Cardiac muscle cell (in vitro differentiated cells and primary cell): ENCODE results near the gene SP8. TPM values are rescaled to one million over a fixed set of nuclear protein-coding genes. Genes with fewer than 3 reads are reported as not detected.

Experiments used
- DNase-seq, 2 donors: peaks; one replicate each; pipeline versions ENCODE4 v3.0.0 to v3.0.0-alpha.2; 2010 to 2017; ENCODE audit warnings: low read depth in 1 of 2, low spot score in 1 of 2
- H3K27ac ChIP-seq: fragments of 200-600 bp; sonication (generic); 2 replicates; pipeline ENCODE4 v1.5.1; 2016
- H3K27me3 ChIP-seq: fragments of 200-600 bp; sonication (generic); 2 replicates; pipeline ENCODE4 v1.6.0; 2016; ENCODE audit warnings: control low read depth
- H3K36me3 ChIP-seq: fragments of 200-600 bp; sonication (generic); 2 replicates; pipeline ENCODE4 v1.5.1; 2016; ENCODE audit warnings: control low read depth
- H3K4me1 ChIP-seq: fragments of 200-600 bp; sonication (generic); 2 replicates; pipeline ENCODE4 v1.8.1; 2017; ENCODE audit warnings: low read depth, mild to moderate bottlenecking, mixed run types
- H3K4me3 ChIP-seq: fragments of 200-600 bp; sonication (generic); 2 replicates; pipeline ENCODE4 v1.5.1; 2016; ENCODE audit warnings: mild to moderate bottlenecking
- H3K9me3 ChIP-seq: fragments of 200-600 bp; sonication (generic); 2 replicates; pipeline ENCODE4 v1.5.1; 2017; ENCODE audit warnings: low read depth, mild to moderate bottlenecking, control low read depth
- CTCF ChIP-seq: IDR thresholded peaks from 2 replicates; pipeline ENCODE4 v1.5.1; 2012; ENCODE audit warnings: low read depth, mild to moderate bottlenecking, low read length
- polyA plus RNA-seq: library from polyadenylated mRNA; unstranded; fragments of >200 nt; fragmentation: Nextera tagmentation; extraction: Ambion mirVana; gene quantifications from 2 replicates; pipeline ENCODE4 v1.2.1, GENCODE V29; 2016
- total RNA-seq: library from RNA; depleted of rRNA; stranded (reverse); fragments of >200 nt; gene quantifications from 2 replicates; pipeline ENCODE4 v1.2.3, GENCODE V29; 2016

The SP8 gene
- total and polyA plus RNA-seq, 2 experiments from 2014 or later, result 0.42 TPM; not detected in 1

DNA sequence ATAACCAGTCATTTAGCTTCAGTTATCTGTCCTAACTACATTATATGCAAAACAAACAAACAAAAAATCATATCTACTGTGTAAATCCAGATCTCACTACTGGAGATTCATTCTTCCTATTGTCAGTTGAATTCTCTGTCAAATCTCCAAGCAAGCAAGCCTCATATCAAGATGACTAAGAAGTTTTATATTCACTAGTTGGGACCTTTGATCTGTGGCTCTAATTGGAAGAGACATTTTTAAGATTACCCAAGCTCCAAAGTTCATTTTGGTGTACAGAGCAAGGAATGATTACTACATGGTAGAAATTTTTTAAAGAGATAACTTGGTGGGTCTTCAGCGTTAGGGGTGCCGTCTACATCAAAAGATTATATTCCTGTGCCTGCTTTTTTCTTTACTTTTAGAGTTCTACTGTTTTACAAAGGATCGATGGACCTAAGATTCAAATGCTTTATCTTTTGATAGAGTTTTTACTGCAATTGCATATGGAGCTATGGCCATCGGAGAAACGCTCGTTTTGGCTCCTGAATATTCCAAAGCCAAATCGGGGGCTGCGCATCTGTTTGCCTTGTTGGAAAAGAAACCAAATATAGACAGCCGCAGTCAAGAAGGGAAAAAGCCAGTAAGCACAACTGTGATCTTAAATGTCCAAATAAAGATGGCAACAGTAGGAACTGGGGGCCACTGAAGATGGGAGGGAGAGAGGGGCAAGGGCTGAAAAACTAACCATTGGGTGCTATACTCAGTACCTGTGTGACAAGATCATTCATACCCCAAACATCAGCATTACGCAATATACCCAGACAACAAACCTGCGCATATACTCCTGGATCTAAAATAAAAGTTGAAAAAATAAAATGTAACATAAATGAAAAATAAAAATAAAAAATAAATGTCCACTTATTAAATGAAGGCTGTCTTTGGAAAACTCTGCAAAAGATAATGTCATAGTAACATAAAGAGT lies 47.9 kb downstream of the SP8 start:
- no peak for DNase-seq
- Histone ChIP-seq H3K27ac (no peak overlapping the region), H3K4me1 (no peaks in the 10 kb centered on the region), H3K27me3 (no peaks in the 10 kb centered on the region), H3K4me3 (no peak overlapping the region), H3K9me3 (no peaks in the 10 kb centered on the region), H3K36me3 (no peaks in the 10 kb centered on the region)
- TF ChIP-seq CTCF, result no peak

GRCh38 chr7:20737840-20738448 lies 48.7 kb downstream of the SP8 start:
- no peak overlapping the region for H3K27ac ChIP-seq
- no peaks in the 10 kb centered on the region for H3K36me3 ChIP-seq
- H3K4me1 ChIP-seq, result no peaks in the 10 kb centered on the region
- no peaks in the 10 kb centered on the region for H3K9me3 ChIP-seq
- DNase-seq, result no peak
- no peaks in the 10 kb centered on the region for H3K27me3 ChIP-seq
- TF ChIP-seq CTCF, result no peak
- no peak overlapping the region for H3K4me3 ChIP-seq

DNA sequence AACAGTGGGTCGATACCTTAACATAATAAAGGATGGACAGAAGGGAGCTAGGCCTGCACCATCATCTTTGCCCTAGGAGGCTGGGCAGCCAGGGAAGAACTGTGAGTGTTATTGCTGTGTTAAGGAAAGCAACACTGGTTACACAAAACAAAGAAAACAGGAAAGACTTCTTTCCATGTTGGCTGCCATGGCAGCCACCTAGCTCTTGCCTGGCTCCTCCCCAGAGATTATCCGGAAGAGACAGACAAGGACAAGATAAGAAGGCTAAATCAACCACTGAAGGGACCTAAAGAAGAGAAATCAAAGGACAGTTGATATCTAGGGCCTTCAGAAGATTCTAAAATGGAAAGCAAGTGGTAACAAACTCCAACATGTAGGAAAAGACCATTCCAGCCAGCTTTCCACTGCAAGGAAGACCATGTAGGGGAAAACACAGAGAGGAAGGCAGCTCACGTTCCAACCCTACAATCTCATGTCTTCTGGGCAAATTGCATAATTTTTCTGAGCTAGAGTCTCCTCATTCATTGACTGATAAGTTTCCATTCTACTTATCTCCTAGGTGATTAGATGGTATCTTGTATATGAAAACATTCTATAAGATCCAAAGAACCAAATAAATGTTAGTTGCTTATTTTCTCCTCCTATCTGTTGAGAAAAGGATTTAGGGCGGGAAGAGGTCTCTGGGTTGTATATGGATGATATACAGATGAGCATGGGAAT lies 51.2 kb downstream of the SP8 start:
- no peak for TF ChIP-seq CTCF
- H3K9me3 ChIP-seq, result no peaks in the 10 kb centered on the region
- no peaks in the 10 kb centered on the region for H3K4me1 ChIP-seq
- no peaks in the 10 kb centered on the region for H3K36me3 ChIP-seq
- H3K4me3 ChIP-seq, result no peak overlapping the region
- H3K27me3 ChIP-seq, result no peaks in the 10 kb centered on the region
- H3K27ac ChIP-seq, result no peak overlapping the region
- no peak for DNase-seq

Other genes with a start within 250 kb of the SP8 start
- not detected in 2 replicates for gene ABCB5, start 171.2 kb downstream of the SP8 start, total RNA-seq
- gene ABCB5, start 171.2 kb downstream of the SP8 start, polyA plus RNA-seq, result 0.20 TPM in 1 of 2 replicates, not detected in the other